GM23338 (cell line): ENCODE results near the gene MND1. TPM values are rescaled to one million over a fixed set of nuclear protein-coding genes. Genes with fewer than 3 reads are reported as not detected.

Source experiments
- ATAC-seq: fragments of 200-7000 bp; cut with Tn5 transposase; 3 replicates; pipeline ENCODE4 v1.9.1; 2020
- DNase-seq: peaks from one replicate; pipeline ENCODE4 v3.0.0-alpha.2; 2015; ENCODE audit warnings: low spot score
- H2AFZ ChIP-seq: fragments of 200-600 bp; sonication (generic); 2 replicates; pipeline ENCODE4 v1.8.0; 2016; ENCODE audit warnings: antibody characterized with exemption, mild to moderate bottlenecking, moderate library complexity
- H3F3A ChIP-seq: fragments of 200-600 bp; sonication (generic); replicated peaks from 2 replicates; pipeline ENCODE4 v1.8.0; 2017; ENCODE audit warnings: antibody characterized with exemption, mixed run types, low read depth
- H3K27ac ChIP-seq: fragments of 200-600 bp; sonication (generic); 2 replicates; pipeline ENCODE4 v1.6.1; 2016; ENCODE audit warnings: low read depth
- H3K27me3 ChIP-seq: fragments of 200-600 bp; sonication (generic); 2 replicates; pipeline ENCODE4 v1.8.0; 2016; ENCODE audit warnings: mild to moderate bottlenecking, mixed run types, moderate library complexity; ENCODE audit not compliant: insufficient read depth
- H3K36me3 ChIP-seq: fragments of 200-600 bp; sonication (generic); 2 replicates; pipeline ENCODE4 v1.8.0; 2016; ENCODE audit warnings: mild to moderate bottlenecking; ENCODE audit not compliant: insufficient read depth
- H3K4me1 ChIP-seq: fragments of 200-600 bp; sonication (generic); 2 replicates; pipeline ENCODE4 v1.8.0; 2016; ENCODE audit warnings: mild to moderate bottlenecking, moderate library complexity; ENCODE audit not compliant: insufficient read depth
- H3K4me2 ChIP-seq: fragments of 200-600 bp; sonication (generic); 2 replicates; pipeline ENCODE4 v1.7.1; 2017; ENCODE audit warnings: mixed run types
- H3K4me3 ChIP-seq: fragments of 200-600 bp; sonication (generic); 2 replicates; pipeline ENCODE4 v1.6.1; 2016; ENCODE audit warnings: mixed run types
- H3K79me2 ChIP-seq: fragments of 200-600 bp; sonication (generic); replicated peaks from 2 replicates; pipeline ENCODE4 v1.8.0; 2017; ENCODE audit warnings: mild to moderate bottlenecking; ENCODE audit not compliant: insufficient read depth
- H3K9me2 ChIP-seq: fragments of 200-600 bp; sonication (generic); 2 replicates; pipeline ENCODE4 v1.8.0; 2017; ENCODE audit not compliant: insufficient read depth
- H4K20me1 ChIP-seq: fragments of 200-600 bp; sonication (generic); replicated peaks from 2 replicates; pipeline ENCODE4 v1.8.0; 2017; ENCODE audit warnings: mild to moderate bottlenecking; ENCODE audit not compliant: insufficient read depth
- H3K27ac Mint-ChIP-seq: 2 replicates; pipeline ENCODE4 v1.8.0; 2020; ENCODE audit warnings: inconsistent platforms, mild to moderate bottlenecking, moderate library complexity, mixed read lengths
- H3K27me3 Mint-ChIP-seq: 3 replicates; pipeline ENCODE4 v1.8.0; 2022; ENCODE audit warnings: low read depth, mild to moderate bottlenecking, moderate library complexity, mixed read lengths, inconsistent platforms; ENCODE audit not compliant: insufficient read depth, poor library complexity
- H3K36me3 Mint-ChIP-seq: 3 replicates; pipeline ENCODE4 v1.8.0; 2021; ENCODE audit warnings: low read depth, mild to moderate bottlenecking, inconsistent platforms, moderate library complexity, mixed read lengths
- H3K4me1 Mint-ChIP-seq: 3 replicates; pipeline ENCODE4 v1.8.0; 2020; ENCODE audit warnings: mild to moderate bottlenecking, inconsistent platforms, mixed read lengths
- H3K4me3 Mint-ChIP-seq: 3 replicates; pipeline ENCODE4 v1.8.0; 2021; ENCODE audit warnings: moderate library complexity, mild to moderate bottlenecking, inconsistent platforms, mixed read lengths
- H3K9me3 Mint-ChIP-seq: 3 replicates; pipeline ENCODE4 v1.8.0; 2020; ENCODE audit warnings: moderate library complexity, mild to moderate bottlenecking, inconsistent platforms, mixed read lengths
- CREB1 ChIP-seq: fragments of 250-450 bp; sonication (Bioruptor Pico); IDR thresholded peaks from 2 replicates; pipeline ENCODE4 v1.5.0; 2020; ENCODE audit warnings: low read depth, mild to moderate bottlenecking, moderate library complexity
- EZH2 ChIP-seq: fragments of 200-600 bp; sonication (generic); IDR thresholded peaks from one replicate; pipeline ENCODE4 v1.8.0; 2017; ENCODE audit warnings: antibody characterized with exemption, mild to moderate bottlenecking, low read depth; ENCODE audit not compliant: unreplicated experiment
- JUNB ChIP-seq: IDR thresholded peaks from one replicate; pipeline ENCODE4 v1.6.1; 2016; ENCODE audit warnings: antibody characterized with exemption; ENCODE audit not compliant: unreplicated experiment
- NANOG ChIP-seq: IDR thresholded peaks from 2 replicates; pipeline ENCODE4 v1.6.1; 2016; ENCODE audit warnings: antibody characterized with exemption, borderline replicate concordance
- POLR2AphosphoS5 ChIP-seq: IDR thresholded peaks from 2 replicates; pipeline ENCODE4 v1.6.1; 2016; ENCODE audit warnings: antibody characterized with exemption, low read depth
- STAT1 ChIP-seq: IDR thresholded peaks from one replicate; pipeline ENCODE4 v1.6.1; 2016; ENCODE audit warnings: antibody characterized with exemption; ENCODE audit not compliant: unreplicated experiment
- ZNF114 ChIP-seq: fragments of 250-450 bp; sonication (Bioruptor Pico); IDR thresholded peaks from 2 replicates; pipeline ENCODE4 v1.5.0; 2020; ENCODE audit warnings: mild to moderate bottlenecking, moderate library complexity
- polyA plus RNA-seq: library from polyadenylated mRNA; unstranded; fragments of >200 nt; fragmentation: Nextera tagmentation; extraction: Ambion mirVana; gene quantifications from 2 replicates; pipeline ENCODE4 v1.2.1, GENCODE V29; 2016
- total RNA-seq: library from RNA; depleted of rRNA; stranded (reverse); fragments of >200 nt; shearing (Covaris generic); gene quantifications from 2 replicates; pipeline ENCODE4 v1.2.3, GENCODE V29; 2014
- TF ChIP-seq, protein P1 (sequence below): fragments of 250-450 bp; sonication (Bioruptor Pico); IDR thresholded peaks from 2 replicates; pipeline ENCODE4 v1.5.0; 2020; ENCODE audit warnings: mild to moderate bottlenecking, moderate library complexity
- TF ChIP-seq, protein P2 (sequence below), 2 experiments: fragments of 200-600 bp in 1 of 2; sonication (generic) in 1 of 2; conservative IDR thresholded peaks; 2 replicates each; pipeline versions ENCODE4 v1.5.1 to v1.6.1; 2016 to 2017; ENCODE audit warnings: antibody characterized with exemption in 2 of 2, low read depth in 2 of 2, mild to moderate bottlenecking in 2 of 2, moderate library complexity in 1 of 2
- TF ChIP-seq, protein P3 (sequence below): IDR thresholded peaks from 2 replicates; pipeline ENCODE4 v1.6.1; 2016; ENCODE audit warnings: antibody characterized with exemption

The MND1 gene
- total and polyA plus RNA-seq, 2 experiments from 2014 or later: 22.5 to 63.5 TPM

- TF ChIP-seq, protein P1, sequence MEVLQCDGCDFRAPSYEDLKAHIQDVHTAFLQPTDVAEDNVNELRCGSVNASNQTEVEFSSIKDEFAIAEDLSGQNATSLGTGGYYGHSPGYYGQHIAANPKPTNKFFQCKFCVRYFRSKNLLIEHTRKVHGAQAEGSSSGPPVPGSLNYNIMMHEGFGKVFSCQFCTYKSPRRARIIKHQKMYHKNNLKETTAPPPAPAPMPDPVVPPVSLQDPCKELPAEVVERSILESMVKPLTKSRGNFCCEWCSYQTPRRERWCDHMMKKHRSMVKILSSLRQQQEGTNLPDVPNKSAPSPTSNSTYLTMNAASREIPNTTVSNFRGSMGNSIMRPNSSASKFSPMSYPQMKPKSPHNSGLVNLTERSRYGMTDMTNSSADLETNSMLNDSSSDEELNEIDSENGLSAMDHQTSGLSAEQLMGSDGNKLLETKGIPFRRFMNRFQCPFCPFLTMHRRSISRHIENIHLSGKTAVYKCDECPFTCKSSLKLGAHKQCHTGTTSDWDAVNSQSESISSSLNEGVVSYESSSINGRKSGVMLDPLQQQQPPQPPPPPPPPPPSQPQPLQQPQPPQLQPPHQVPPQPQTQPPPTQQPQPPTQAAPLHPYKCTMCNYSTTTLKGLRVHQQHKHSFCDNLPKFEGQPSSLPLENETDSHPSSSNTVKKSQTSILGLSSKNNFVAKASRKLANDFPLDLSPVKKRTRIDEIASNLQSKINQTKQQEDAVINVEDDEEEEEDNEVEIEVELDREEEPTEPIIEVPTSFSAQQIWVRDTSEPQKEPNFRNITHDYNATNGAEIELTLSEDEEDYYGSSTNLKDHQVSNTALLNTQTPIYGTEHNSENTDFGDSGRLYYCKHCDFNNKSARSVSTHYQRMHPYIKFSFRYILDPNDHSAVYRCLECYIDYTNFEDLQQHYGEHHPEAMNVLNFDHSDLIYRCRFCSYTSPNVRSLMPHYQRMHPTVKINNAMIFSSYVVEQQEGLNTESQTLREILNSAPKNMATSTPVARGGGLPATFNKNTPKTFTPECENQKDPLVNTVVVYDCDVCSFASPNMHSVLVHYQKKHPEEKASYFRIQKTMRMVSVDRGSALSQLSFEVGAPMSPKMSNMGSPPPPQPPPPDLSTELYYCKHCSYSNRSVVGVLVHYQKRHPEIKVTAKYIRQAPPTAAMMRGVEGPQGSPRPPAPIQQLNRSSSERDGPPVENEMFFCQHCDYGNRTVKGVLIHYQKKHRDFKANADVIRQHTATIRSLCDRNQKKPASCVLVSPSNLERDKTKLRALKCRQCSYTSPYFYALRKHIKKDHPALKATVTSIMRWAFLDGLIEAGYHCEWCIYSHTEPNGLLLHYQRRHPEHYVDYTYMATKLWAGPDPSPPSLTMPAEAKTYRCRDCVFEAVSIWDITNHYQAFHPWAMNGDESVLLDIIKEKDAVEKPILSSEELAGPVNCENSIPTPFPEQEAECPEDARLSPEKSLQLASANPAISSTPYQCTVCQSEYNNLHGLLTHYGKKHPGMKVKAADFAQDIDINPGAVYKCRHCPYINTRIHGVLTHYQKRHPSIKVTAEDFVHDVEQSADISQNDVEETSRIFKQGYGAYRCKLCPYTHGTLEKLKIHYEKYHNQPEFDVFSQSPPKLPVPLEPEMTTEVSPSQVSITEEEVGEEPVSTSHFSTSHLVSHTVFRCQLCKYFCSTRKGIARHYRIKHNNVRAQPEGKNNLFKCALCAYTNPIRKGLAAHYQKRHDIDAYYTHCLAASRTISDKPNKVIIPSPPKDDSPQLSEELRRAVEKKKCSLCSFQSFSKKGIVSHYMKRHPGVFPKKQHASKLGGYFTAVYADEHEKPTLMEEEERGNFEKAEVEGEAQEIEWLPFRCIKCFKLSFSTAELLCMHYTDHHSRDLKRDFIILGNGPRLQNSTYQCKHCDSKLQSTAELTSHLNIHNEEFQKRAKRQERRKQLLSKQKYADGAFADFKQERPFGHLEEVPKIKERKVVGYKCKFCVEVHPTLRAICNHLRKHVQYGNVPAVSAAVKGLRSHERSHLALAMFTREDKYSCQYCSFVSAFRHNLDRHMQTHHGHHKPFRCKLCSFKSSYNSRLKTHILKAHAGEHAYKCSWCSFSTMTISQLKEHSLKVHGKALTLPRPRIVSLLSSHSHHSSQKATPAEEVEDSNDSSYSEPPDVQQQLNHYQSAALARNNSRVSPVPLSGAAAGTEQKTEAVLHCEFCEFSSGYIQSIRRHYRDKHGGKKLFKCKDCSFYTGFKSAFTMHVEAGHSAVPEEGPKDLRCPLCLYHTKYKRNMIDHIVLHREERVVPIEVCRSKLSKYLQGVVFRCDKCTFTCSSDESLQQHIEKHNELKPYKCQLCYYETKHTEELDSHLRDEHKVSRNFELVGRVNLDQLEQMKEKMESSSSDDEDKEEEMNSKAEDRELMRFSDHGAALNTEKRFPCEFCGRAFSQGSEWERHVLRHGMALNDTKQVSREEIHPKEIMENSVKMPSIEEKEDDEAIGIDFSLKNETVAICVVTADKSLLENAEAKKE (CRISPR knock-in tag): no peak
- TF ChIP-seq, protein P2, sequence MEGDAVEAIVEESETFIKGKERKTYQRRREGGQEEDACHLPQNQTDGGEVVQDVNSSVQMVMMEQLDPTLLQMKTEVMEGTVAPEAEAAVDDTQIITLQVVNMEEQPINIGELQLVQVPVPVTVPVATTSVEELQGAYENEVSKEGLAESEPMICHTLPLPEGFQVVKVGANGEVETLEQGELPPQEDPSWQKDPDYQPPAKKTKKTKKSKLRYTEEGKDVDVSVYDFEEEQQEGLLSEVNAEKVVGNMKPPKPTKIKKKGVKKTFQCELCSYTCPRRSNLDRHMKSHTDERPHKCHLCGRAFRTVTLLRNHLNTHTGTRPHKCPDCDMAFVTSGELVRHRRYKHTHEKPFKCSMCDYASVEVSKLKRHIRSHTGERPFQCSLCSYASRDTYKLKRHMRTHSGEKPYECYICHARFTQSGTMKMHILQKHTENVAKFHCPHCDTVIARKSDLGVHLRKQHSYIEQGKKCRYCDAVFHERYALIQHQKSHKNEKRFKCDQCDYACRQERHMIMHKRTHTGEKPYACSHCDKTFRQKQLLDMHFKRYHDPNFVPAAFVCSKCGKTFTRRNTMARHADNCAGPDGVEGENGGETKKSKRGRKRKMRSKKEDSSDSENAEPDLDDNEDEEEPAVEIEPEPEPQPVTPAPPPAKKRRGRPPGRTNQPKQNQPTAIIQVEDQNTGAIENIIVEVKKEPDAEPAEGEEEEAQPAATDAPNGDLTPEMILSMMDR (conservative IDR thresholded peaks at IDR 0.05; ENCODE audit: low read depth in 2 of 2): no peak
- TF ChIP-seq EZH2 (no peak), JUNB (no peak), CREB1 (CRISPR knock-in tag) (no peak), ZNF114 (no peak)
These were observed 74.5 kb downstream of the MND1 start (continued) for GRCh38 chr4:153419029-153419428.

DNA sequence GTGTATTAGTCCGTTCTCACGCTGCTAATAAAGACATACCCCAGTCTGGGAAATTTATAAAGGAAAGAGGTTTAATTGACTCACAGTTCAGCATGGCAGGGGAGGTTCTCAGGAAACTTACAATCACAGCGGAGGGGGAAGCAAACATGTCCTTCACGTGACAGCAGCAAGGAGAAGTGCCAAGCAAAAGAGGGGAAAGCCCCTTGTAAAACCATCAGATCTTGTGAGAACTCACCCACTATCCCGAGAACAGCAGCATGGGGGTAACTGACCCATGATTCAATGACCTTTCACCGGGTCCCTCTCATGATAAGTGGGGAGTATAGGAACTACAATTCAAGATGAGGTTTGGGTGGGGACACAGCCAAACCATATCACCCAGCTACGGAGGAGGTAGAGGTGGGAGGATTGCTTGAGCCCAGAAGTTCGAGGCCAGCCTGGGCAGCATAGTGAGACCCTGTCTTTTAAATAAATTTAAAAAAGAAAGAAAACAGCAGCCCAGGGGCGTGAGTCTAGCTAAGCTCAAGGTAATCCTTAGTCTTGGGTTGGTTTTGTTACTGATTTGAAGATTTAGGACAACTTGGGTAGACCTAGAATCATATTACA lies 75.3 kb downstream of the MND1 start:
- no peak overlapping the region for H3K4me3 Mint-ChIP-seq
- DNase-seq: no peak
- no peaks in the 10 kb centered on the region for H3K36me3 Mint-ChIP-seq
- 0 out of 2 replicates have a peak overlapping the region, but pooled peaks have one; percentile 0 for H3K27ac Mint-ChIP-seq
- H3K27me3 ChIP-seq: no peaks in the 10 kb centered on the region
- H3K36me3 ChIP-seq: no peaks in the 10 kb centered on the region
- H3K27ac ChIP-seq: no peak overlapping the region
- ATAC-seq: no peak
- H3K4me3 ChIP-seq: no peak overlapping the region
- H3K4me1 ChIP-seq: peaks cover 11% of the 10 kb centered on the region; the same call in 1 of the 2 replicates
- no peak overlapping the region for H2AFZ ChIP-seq
- no peaks in the 10 kb centered on the region for H4K20me1 ChIP-seq
- H3K9me2 ChIP-seq: no peaks in the 10 kb centered on the region
- H3K79me2 ChIP-seq: no peaks in the 10 kb centered on the region
- no peaks in the 10 kb centered on the region for H3F3A ChIP-seq
- H3K9me3 Mint-ChIP-seq: no peaks in the 10 kb centered on the region
- H3K27me3 Mint-ChIP-seq: peaks cover 1% of the 10 kb centered on the region
- H3K4me2 ChIP-seq: no peak overlapping the region
- H3K4me1 Mint-ChIP-seq: peaks cover 16% of the 10 kb centered on the region
- no peak for TF ChIP-seq EZH2
- TF ChIP-seq, protein P3, sequence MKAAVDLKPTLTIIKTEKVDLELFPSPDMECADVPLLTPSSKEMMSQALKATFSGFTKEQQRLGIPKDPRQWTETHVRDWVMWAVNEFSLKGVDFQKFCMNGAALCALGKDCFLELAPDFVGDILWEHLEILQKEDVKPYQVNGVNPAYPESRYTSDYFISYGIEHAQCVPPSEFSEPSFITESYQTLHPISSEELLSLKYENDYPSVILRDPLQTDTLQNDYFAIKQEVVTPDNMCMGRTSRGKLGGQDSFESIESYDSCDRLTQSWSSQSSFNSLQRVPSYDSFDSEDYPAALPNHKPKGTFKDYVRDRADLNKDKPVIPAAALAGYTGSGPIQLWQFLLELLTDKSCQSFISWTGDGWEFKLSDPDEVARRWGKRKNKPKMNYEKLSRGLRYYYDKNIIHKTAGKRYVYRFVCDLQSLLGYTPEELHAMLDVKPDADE: no peak
- TF ChIP-seq NANOG: no peak
- TF ChIP-seq, protein P2 (conservative IDR thresholded peaks at IDR 0.05; ENCODE audit: low read depth in 2 of 2): no peak
- no peak for TF ChIP-seq POLR2AphosphoS5
- TF ChIP-seq STAT1: no peak
